Prostate gland (tissue), 2 donors: Measurements from ENCODE around the gene PALLD.

Experiments used
- CTCF ChIP-seq, 4 experiments: fragments of 200-600 bp in 2 of 4; fragments of 450-650 bp in 2 of 4; sonication (generic) in 2 of 4; IDR thresholded peaks; 1 replicate in 3 of 4; 2 replicates in 1 of 4; pipeline ENCODE4 v1.5.1; 2016 to 2019; ENCODE audit warnings: antibody characterized with exemption in 4 of 4, mild to moderate bottlenecking in 2 of 4, moderate library complexity in 2 of 4
- POLR2A ChIP-seq: fragments of 450-650 bp; IDR thresholded peaks from one replicate; pipeline ENCODE4 v1.6.1; 2016; ENCODE audit warnings: antibody characterized with exemption, mild to moderate bottlenecking
- POLR2AphosphoS5 ChIP-seq: sonication (generic); formaldehyde crosslinking; IDR thresholded peaks from one replicate; pipeline ENCODE4 v1.6.1; 2017; ENCODE audit warnings: antibody characterized with exemption

- no peak for TF ChIP-seq CTCF (IDR thresholded peaks at IDR 0.05)
- no peak for TF ChIP-seq POLR2A
- TF ChIP-seq POLR2AphosphoS5 = no peak
Measured at GRCh38 chr4:168871632-168872031, 374.8 kb downstream of the PALLD start.
